HG03432 (cell line): ENCODE results near the gene TRAK1.

ENCODE experiments used
- ATAC-seq: cut with Tn5 transposase; IDR thresholded peaks from one replicate; pipeline ENCODE4 v1.9.1; 2021; ENCODE audit warnings: mild to moderate bottlenecking, moderate library complexity; ENCODE audit not compliant: unreplicated experiment

Gene TRAK1

DNA sequence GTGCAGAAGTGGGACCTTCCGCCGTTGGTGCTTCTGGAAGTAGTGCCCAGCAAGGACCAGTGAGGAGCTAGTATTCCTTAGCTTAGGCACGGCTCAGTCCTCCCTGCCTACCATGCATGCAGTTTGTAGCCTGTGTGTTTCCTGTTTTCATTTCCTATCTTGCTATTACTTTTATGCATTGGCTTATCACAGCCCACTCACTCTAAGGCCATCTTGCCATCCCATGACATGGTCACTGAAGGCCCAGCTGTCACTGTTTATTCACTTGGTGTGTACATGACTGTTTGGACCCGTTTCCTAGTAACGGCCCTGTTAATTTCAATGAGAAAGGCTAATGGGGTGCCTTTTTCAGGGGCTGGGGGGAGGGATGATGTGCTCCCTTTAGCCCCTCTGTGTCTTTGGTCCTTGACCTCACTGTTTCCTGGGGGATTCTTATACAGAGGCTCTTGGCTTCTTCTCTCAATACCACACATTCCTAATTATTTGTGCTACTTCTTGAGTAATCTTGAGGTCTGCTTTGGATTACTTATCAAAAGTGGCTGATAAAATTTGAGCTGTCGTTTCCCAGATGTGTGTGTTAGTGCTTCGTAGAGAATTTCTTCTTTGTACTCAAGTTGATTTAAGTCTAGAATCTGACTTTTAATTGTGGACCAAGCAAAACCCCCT lies 24.5 kb upstream of the TRAK1 start:
- peak; percentile 31 for ATAC-seq

DNA sequence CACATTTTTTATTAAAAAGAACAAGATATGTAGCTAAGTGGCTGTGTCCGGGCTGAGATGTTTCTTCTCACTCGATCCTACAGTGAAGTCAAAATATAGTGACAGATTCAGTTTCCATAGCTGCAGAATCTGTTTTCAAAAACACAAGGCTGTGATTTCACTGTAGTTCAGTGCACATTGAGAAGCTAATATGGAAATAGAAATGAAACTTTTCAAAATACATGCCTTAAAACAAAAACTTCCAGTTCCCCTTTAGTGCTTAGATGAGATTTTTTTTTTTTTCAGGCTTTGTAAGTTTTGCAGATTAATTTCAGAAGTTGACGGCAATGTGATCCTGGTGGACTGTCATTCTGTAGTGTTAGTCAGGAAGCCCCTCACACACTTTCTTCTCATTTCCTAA lies 23.8 kb upstream of the TRAK1 start:
- peak; percentile 86 for ATAC-seq

DNA sequence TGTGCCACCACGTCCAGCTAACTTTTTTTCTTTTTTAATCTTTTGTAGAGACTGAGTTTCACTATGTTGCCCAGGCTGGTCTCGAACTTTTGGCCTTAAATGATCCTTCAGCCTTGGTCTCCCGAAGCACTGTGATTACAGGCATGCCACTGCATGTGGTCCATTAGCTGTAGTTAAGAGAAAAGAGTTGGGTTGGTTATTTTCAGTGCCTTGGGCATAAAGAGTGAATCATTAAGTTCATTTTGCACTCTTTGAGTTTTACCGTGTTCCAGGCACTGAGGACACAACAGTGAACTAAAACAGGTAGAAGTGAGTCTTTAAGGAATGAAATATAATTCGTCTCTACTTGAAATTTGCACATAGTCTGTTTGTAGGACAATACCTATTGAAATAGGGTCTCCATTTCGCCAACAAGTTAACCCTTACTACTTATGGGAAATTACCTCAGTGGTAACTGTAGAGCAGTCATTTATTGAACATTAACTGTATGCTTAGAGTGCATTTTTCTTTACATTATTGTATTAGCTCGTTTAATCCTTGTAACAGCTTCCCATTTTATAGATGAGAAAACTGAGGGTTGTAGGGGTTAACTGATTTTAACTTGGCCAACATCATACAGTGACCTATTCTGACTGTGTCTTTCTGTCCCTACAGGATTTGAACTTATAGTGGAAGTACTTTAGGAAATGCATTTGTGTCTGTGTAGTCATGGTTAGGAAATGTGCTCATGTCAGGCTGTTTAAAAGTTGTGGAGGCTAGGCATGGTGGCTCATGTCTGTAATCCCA lies 22.7 kb upstream of the TRAK1 start:
- ATAC-seq, result no peak

DNA sequence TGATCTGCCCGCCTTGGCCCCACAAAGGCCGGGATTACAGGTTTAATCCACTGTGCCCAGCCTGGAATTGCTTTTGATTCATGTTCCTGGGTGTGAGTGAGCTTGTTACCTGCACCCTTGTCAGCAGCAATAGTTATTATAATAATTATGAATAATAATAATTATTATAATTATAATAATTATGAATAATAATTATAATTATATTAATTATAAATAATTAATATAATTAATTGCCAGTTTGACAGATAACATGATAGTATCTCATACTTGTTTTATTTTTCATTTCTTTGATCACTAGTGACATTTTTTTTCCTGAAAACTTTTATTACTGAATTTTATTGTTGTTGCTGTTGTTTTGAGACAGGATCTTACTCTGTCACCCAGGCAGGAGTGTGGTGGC lies 21.1 kb upstream of the TRAK1 start:
- ATAC-seq, result no peak

DNA sequence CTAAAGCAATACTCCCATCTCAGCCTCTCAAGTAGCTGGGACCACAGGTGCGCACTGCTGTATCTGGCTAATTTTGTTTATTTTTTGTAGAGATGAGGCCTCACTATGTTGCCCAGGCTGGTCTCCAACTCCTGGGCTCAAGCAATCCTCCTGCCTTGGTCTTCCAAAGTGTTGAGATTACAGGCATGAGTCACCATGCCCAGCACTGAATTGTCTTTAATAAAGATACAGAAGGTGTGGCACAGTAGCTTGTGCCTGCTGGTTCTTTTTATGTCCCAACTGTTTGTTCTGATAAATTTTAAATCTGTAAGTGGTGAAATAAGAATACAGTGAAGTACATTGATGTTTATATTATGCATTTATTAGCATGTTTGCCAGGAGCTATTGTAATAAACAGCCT lies 20.6 kb upstream of the TRAK1 start:
- ATAC-seq, result no peak

DNA sequence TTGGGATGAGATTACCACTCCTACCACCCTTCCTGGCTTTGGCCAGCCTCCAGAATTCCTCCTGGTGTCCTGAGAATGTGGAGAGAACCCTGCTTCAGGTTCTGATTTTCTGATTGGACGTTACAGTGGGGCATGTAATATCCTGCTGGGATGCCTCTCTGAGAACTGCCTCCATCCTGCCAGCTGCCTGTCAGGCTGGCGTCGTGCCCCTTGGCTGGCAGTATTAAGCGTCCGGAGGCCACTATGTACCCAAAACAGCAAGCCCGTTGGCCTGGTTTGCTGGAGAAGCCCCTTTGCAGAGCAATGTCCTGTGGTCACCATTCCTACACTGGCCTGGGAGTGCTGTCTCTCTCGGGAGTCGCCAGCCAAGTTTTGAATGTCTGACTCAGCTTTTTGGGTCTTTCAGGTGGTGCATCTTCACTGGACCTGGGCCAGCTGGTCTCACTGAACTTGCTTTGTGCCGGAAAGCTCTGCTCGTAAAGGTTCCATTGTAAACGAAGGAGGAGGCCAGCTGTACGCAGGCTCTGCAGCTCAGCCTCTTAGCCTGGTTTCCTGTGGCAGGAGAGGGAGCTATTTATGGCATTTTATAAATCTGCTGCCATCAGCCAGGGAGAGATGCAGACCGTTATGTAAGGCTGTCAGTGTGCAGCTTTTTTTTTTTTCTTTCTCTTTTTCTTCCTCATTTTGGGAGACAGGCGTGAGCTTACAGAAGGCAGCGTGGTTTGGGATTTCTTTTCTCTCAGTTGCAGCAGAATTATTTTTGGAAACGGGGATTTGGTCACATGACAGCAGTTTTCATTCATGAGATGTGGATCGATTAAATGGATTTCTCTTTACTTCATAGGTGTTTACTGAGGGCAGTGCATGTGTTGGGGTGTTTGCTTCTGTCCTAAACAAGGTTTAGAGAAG lies 19.0 kb upstream of the TRAK1 start:
- ATAC-seq, result peak; percentile 64

DNA sequence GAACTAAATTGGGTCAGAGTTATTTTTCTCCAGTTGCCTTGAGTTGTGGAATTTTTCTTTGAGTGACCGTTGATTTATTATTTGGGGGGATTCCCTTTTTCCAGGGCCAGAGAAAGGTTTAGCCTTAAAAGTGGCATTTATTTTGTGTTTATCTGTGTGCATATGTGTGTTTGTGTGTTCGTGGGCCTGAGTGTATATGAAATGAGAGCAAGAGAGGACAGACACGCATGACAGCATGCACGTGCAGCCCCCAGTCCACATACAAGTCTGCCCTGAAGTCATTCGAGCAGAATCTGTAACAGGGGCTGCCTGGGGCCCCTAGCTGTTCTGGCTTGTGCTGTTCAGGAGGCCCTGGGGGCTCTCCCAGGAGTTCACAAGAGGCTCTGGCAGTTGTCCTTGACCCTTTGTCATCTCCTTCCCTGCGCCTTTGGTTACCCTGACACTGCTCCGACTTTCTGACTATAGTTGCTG lies 18.3 kb upstream of the TRAK1 start:
- no peak for ATAC-seq

DNA sequence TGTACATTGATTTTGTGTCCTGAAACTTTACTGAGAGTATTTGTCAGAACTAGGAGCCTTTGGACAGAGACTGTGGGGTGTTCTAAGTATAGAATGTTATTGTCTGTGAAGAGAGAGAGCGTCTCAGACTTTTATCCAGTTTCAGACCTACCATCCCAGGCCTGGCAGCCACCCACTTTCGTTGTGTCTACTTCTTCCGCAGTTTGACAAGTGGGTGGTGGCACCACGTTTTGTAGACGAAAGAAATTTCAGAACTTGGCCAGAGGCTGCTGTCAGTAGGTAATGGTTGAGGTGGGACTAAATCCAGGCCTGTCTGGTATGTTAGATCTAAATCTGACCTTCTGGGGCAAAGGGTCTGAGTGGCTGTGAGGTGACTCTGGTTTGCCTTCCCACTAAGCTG lies 13.4 kb upstream of the TRAK1 start:
- no peak for ATAC-seq

DNA sequence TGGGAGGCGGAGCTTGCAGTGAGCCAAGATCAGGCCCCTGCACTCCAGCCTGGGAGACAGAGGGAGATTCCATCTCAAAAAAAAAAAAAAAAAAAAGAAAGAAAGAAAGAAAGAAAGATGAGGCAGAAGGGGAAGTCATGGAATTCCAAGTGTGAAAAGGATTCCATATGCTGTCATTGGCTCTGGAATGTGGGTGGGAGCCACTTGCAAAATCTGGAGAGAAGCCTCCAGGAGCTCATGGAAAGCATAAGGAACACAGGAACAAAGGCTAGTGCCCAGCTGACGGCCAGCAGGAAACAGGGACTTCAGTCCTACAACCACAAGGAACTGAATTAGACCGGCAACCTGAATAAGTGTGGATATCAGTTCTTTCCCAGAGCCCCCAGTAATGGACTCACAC lies 12.5 kb upstream of the TRAK1 start:
- ATAC-seq, result no peak

DNA sequence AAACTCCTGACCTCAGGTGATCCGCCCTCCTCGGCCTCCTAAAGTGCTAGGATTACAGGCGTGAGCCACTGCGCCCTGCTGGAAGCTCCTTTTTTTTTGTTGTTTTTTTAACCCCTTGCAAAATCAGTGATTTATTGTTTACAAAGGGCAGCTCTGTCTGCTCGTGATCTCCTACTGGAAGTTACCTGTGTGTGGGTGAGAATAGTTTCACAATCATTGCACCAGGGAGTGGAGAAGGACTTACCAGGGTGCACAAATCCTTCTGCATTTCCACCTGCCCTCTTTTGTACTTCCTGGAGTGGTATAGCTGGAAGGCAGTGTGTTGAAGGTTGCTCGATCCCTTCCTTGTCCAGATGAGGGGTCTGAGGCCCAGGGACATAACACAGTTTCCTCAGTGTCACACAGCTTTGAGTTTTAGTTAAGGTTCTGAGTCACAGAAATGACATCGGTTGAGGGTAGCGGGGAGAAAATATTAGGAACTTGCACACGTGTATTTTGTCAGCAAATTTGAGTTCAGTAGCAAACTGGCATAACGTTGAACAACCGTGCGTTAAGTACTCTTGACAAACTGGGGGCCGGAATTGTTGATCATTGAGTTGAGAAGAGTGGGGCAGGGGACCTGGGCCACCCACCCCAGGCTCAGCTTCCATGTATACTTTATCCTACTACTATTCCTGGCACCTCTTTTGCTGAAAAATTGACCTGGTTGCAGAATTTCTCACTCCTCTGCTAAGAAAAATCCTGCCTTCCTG lies 11.3 kb upstream of the TRAK1 start:
- ATAC-seq, result no peak

DNA sequence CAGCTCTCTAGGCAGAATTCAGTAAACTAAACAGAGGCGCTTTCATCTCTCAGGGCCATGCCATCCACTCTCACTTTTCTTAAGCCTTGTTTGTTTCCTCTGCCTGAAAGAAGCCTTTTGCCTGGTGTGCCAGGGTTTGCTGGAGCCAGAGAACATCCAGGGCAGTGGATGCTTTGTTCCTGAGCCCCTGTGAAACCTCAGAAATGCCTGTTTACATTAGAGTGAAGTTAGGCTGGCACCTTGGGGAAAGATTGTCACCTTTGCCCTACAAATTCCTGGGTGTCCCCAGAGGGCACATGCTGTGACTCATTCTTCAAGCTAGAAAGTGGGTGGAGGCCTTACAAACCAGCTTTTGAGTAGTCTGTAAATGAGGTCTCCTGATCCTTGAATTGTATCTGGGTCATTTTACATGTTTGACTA lies 10.7 kb upstream of the TRAK1 start:
- peak; percentile 63 for ATAC-seq

DNA sequence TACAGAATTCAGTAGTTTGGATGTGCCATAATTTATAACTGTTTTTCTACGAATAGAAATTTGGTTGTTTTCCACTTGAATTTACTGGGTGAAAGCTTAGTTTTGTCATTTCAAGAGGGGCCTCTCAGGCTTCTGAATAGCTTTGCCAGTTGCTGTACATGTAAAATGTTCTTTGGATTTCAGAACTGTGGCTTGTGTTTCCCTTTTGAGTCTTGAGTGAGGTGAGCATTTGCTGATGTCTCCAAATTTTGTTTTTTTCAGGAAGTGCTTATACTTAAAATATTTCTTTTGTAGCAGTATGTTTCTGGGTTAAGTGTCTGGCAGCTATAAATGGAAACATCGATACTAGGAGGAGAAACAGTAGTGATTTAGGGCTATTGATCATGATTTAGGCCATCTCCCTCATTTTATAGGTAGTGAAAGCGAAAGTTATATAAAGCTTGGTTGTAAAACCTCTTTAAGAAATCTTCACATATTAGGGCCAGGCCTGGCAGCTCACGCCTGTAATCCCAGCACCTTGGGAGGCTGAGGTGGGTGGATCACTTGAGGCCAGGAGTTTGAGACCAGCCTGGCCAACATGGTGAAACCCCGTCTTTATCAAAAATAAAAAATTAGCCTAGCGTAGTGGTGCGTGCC lies 9.2 kb upstream of the TRAK1 start:
- ATAC-seq, result peak; percentile 46

DNA sequence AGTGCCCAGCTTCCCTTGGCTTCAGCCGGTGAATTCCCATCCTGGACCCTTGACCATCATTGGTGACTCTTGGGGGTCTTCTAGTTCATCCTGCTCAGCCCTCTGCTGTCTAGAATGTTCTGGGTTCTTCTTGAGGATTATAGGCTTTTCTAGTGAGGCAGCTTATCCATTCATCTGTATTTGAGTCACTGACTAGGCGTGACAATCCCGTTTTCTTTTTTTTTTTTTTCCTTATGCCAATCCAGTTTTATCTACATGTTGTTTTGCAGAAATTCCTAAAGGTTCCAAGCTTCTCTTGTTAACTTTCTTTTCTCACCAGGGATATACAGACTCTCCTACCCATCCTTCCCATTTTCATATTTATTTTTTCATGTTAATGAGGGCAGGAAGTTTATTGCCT lies 6.6 kb upstream of the TRAK1 start:
- ATAC-seq, result no peak

DNA sequence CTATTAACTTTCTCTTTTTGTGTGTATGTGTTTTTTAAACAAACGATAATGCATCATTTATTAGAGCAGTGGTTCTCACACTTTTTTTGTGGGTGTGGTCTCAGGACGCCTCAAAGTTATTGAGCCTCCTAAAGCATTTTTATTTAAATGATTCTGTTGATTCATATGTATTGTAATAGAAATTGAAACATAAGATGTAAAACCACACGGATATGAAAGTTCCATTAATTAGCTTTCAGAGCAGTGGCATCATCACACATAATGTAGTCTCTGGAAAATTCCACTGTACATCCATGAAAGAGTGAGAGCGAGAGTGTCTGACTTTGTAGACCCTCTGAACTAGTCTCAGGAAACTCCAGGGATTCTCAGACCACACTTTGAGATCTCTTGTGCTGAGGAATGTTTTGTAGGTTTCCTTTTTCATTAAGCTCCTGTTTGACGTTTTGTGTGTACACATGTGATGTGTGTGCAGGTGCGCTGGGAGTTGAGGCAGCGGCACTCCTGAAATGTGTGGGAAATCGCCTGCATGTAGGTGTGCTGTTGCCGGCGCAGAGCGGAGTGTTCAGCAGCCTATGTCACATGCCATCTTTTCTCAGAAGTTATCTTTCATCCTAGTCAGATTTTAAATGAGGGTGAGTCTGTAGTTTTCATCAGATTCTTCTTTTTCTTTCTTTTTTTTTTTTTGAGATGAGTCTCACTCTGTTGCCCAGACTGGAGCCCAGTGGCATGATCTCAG lies 5.3 kb upstream of the TRAK1 start:
- ATAC-seq, result no peak

DNA sequence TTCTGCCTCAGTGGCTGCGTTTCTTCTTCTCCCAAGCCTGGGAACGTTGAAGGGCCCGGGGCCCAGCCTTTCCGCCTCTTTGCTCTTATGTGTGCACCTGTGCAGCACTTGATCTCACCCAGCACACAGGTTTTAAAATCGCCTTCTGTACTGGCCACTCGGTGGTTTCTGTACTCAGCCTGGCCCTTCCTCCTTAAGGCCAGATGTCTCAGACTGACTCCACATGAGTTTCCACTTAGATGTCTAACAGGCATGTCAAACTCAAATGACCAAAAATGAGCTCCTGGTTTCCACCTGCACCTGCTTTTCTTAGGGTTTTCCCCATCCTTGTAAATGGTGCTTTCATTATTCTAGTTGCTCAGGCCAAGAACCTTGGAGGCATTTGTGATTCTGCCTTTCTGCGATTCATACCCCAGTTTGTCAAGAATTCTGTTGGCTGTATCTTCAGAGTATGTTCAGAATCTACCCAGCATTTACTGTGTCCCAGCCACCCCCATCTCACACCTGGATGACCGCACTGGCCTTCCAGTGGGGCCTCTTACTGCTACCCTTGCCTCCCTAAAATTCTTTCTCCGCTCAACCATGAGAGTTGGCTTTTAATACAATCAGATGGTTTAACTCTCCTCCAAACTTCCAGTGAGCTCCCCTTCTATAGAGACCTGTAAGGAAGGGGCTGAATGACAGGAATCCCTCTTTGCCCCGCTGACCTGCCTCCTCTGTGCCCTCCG lies 2.2 kb upstream of the TRAK1 start:
- ATAC-seq, result no peak

DNA sequence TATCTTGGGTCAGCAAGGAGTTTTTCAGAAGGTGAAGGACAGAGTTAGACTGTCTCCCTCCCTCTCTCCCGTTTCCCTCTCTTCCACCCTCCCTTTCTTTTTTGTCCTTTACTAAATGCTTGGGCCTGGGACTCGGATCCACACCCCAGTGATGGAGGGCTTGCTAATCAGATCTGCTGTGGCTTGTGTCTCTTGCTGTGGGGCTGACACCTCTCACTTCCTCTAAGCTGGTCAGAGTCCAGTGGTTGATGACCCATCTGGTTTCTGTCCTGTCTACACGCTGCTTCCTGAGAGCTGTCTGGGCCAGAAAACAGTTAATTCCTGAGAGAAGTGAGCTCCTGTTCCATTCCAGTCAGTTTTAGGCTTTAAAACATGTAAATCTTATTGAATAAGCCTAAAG lies 849 bp downstream of the TRAK1 start:
- ATAC-seq, result peak; percentile 38

DNA sequence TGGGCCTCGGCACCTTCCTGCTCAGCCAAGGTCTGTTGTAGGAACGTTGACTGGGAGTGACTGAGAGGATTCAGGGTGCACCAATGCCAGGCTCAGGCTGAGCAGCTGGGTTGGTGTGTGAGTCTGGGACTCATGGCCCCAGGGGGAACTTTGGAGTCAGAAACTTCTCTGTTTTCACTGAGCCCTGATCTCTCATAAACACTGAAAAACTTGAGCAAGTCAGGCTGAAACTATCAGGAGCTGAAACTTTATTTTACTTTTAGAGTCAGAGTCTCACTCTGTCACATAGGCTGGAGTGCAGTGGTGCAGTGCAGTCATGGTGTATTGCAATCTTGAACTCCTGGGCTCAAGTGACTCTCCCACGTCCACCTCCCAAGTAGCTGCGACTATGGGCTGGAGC lies 3.0 kb downstream of the TRAK1 start:
- ATAC-seq, result peak; percentile 73

DNA sequence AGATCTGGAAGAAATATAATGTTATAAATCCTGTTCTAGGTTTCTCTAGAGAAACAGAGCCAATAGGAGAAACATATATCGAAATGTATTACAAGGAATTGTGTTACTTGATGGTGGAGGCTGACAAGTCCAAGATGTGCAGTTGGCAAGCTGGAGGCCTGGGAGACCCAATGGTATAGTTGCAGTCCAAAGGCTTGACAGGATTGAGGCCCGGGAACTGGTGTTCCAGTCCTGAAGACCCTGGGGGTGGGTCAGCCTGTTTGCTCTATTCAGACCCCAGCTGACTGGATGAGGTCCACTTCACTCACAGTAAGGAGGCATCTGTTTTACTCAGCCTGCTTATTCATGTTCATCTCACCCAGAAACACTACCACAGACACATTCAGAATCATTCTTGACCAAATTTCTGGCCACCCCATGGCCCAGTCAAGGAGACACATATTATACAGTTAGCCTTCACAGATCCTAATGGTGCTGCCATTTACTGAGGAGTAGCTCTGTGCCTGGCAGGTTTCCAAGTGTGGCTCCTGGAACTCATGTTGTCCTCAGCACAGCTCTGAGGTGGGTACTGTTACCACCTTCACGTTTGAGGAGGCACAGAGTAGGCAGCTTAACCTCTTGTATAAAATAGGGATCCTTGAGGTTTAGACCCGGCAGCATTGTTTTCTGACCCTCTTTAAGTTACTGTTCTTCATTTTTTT lies 3.7 kb downstream of the TRAK1 start:
- no peak for ATAC-seq
